Fibroblast of skin of back (primary cell): Measurements from ENCODE around the gene ABHD12.
A peak's percentile ranks its signal among the peaks of the same experiment; 100 is the strongest.
"Not testable (repeated sequence)": the region's sequence is repeated elsewhere in the genome, so short reads cannot be mapped to it uniquely, and the experiment has no call there.

Experiments
- DNase-seq: peaks from one replicate; pipeline ENCODE4 v3.0.0-alpha.2; 2013

ABHD12 gene

DNA sequence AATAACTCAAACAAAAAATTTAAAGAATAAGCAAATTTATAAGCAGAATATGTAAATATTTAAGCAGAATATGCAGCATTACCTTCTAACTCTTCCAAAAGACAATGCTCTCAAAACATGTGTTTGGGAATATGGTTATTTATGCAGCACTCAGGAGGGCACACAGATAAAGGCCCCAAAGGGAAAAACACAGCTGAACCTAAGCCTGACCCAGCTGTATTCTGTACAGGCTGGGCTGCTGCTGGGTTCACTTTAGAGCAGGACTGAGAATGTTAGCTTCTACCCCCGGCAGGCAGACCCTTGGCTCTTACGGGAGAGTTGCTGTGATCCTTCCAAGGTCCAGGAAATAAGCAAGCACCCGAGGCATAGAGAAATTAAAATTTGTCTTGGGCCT, 37.3 kb downstream of the ABHD12 start:
- DNase-seq: no peak

DNA sequence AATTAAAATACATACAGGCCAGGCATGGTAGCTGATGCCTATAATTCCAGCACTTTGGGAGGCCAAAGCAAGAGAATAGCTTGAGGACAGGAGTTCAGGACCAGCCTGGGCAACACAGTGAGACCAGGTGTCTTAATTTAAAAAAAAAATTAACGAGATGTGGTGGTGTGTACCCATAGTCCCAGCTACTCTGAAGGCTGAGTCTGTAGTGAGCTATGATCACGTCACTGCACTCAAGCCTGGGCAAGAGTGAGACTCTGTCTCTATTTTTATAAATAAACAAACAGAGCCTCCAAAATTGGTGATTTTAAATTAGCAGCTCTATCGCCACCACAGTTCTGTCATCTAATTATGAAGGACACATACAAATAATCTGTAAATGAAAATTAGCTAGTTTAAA, 37.9 kb downstream of the ABHD12 start:
- DNase-seq: no peak

GRCh38 chr20:25351024-25351360, 39.6 kb downstream of the ABHD12 start:
- DNase-seq: no peak

- DNase-seq: no peak
Measured at GRCh38 chr20:25346349-25346748, 44.3 kb downstream of the ABHD12 start.

DNA sequence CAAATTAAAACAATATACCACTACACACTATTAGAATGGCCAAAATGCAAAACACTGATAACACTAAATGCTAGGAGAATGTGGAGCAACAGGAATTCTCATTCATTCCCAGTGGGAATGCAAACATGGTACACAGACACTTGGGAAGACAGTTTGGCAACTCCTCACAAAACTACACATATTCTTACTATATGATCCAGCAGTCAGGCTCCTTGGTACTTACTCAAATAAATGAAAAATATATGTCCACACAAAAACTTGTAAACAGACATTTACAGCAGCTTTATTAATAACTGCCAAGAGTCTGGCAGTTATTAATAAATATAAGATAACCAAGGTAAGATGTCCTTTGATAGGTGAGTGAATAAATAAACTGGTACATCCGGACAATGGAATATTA, 44.9 kb downstream of the ABHD12 start:
- DNase-seq: no peak

- DNase-seq: no peak
Measured at GRCh38 chr20:25344634-25345033, 46.0 kb downstream of the ABHD12 start.

- peak; percentile 22 for DNase-seq
Measured at GRCh38 chr20:25341716-25342680, 48.6 kb downstream of the ABHD12 start.

- DNase-seq: no peak
Measured at GRCh38 chr20:25340380-25340779, 50.3 kb downstream of the ABHD12 start.

DNA sequence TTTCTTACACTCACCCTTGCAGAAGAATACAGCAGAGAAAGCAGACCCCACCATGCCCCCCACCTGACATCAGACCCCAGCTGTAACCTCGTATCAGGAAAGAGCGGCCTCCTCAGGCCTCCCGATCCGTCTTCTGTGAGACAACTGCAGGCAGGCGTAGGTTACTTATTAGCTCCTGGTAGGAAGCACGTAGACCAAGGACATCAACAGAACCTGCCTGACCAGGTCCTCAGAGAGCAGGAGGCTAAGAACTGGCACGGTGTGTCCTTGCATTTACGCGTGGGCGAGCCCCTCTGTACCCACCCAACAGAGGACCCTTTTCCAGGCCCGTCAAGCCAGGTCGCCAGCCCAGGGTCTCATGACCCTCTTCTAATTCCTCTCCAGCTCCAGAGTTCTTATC, 51.0 kb downstream of the ABHD12 start:
- no peak for DNase-seq

GRCh38 chr20:25338112-25339023, 52.3 kb downstream of the ABHD12 start:
- no peak for DNase-seq

- DNase-seq: peak; percentile 22
Measured at GRCh38 chr20:25336561-25337422, 53.8 kb downstream of the ABHD12 start.

DNA sequence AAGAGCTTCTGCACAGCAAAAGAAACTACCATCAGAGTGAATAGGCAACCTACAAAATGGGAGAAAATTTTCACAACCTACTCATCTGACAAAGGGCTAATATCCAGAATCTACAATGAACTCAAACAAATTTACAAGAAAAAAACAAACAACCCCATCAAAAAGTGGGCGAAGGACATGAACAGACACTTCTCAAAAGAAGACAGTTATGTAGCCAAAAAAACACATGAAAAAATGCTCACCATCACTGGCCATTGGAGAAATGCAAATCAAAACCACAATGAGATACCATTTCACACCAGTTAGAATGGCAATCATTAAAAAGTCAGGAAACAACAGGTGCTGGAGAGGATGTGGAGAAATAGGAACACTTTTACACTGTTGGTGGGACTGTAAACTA, 55.7 kb downstream of the ABHD12 start:
- not testable (repeated sequence) for DNase-seq

DNA sequence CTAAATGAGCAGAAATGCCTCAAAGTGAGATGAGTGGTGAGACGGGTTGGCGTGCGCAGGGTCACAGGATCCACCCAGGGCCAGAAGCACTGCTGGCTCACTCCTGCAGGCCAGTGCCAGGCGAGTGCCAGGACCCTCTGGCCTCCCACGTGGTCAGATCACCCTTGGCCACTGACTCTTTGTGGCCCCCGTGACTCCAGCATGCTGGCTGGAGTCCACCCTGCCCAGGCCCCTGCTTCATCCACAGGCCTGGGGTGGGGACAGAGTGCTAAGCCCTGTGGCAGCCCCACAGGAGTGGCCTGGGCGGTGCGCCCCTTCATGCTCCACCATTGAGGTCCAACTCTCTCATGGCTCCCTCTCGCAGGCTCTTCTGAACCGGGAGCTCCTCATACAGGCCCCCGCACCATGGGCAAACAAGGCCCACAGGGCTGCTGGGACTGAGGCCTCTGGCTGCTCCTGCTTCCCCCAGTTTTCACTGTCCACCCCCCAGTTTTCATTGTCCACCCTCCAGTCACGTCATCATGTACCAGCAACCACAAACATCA, 61.6 kb downstream of the ABHD12 start:
- no peak for DNase-seq

- no peak for DNase-seq
Measured at GRCh38 chr20:25327521-25328235, 63.0 kb downstream of the ABHD12 start.

DNA sequence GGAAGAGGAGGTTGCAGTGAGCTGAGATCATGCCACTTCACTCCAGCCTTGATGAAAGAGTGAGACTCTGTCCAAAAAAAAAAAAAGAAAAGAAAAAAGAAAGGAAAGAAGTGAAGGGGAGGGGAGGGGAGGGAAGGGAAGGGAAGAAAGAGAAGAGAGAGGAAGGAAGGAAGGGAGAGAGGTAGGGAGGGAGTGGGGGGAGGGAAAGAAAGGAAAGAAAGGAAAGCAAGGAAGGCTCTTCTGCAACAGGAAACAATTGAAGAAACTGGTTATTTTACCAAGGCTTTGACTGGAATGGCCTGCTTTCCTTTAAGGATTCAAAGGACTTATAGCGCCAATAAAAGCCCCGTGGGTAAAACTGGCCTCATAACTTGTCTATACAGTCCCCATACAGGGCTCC, 64.6 kb downstream of the ABHD12 start:
- no peak for DNase-seq

GRCh38 chr20:25325073-25325472, 65.6 kb downstream of the ABHD12 start:
- DNase-seq: no peak

DNA sequence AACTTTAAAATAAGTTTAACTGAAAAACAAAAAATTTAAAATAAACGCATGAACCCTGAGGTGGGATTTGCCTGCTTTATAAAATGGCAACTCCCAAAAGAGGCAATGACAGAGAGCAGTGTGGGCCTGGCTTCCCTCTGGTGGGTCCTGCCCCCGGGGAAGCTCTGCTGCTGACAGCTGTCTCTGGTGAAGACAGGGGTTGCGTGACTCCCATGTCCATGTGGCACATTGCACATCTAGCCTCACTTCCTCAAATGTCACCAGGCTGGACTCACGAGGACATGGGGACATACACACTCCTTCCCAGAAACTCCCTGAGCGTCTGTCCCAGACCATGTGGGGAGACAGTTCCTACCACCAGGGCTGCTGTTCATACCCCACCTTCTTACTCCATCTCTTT, 66.2 kb downstream of the ABHD12 start:
- no peak for DNase-seq

DNA sequence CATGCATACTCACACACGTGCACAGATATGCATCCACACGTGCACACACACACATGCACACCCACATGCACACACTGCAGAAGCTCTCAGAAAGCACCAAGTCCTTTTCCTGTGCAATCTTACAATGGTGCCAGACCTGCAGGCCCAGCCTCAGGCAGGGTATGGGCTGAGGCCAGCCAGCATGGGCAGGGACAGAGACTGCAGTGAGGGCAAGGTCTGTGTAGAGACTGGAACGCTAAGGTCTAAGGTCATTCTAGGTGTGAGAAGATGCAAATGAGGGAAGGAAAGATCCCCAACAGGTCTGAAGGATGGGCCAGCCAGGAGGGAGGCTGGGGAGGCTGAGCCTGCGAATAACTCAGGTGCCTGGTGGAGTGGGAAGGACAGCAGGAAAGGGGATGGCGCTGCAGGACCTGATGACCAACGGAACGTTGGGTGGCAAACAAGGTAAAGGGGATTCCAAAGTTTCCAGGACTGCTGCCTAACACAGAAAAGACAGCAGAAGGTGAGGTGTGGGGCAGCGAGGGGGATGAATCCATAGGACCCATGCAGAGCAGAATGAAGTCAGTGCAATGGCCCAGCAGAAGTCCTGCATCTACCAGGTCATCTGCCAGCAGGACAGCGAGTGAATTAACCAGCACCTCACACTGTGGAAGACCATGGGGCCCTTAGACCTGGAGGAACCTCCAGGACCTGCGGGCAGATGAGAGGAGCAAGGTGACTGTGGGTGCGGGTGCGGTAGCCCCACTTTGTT, 67.0 kb downstream of the ABHD12 start:
- no peak for DNase-seq

DNA sequence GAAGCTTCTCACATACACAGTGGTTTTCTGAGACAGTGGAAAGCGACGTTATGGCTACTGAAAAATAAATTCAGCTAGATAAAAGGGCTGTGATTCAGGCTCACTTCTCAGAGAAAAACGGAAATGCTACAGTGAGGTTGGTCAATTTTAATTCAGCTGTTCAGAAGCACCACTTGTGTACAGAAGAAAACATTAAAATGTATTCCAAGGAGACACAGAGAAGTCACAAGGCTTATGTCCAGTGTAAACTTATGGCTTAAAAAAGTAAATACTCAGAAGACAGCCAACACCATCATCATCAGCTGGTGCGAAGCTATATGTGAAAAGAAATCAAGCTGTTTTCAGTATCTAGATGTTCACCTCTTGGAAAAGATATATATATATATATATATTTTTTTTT, 68.6 kb downstream of the ABHD12 start:
- no peak for DNase-seq

DNA sequence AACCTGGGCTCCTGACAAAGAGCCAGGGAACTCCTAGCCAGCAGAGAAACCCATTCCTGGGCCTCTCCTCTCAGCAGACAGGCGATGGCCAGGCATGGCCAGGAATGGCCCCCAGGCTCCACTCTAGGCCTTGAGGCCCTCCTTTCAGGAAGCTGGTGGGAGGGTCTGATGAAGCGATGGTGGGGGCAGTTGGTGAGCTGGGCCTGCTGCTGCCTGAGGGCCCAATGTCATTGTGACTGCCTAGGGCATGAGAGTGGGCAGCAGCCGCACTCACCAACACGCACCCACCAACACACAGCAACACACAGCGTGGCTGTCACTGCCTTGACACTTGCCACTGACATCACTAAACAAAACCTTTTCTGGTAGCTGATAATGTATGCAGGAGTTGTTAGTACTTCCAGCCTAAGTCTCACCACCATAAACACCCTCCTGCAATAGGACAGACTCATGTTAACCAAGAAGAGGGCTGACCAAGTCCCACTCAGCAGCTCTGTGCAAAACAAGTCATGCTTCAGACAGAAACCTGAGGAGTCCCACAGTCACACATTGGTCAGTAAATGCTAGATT, 69.3 kb downstream of the ABHD12 start:
- DNase-seq: no peak
